ENCODE results near the gene KANSL1L. TPM values are rescaled to one million over a fixed set of nuclear protein-coding genes. Genes with fewer than 3 reads are reported as not detected.

KANSL1L gene
- total RNA-seq = 37.7 and 38.0 TPM in 2 replicates

GRCh38 chr2:210171309-210172218 lies at the start of gene KANSL1L:
Gene KANSL1L (minus strand): TSS chr2:210171409. CDS start chr2:210154582, 16,827 bp downstream.
- H4K20me1 ChIP-seq (ENCODE audit: insufficient read depth, low read length) = no peaks in the 10 kb centered on the region
- H3K36me3 ChIP-seq (ENCODE audit: insufficient read depth, low read length) = no peaks in the 10 kb centered on the region
- TF ChIP-seq, protein P1, sequence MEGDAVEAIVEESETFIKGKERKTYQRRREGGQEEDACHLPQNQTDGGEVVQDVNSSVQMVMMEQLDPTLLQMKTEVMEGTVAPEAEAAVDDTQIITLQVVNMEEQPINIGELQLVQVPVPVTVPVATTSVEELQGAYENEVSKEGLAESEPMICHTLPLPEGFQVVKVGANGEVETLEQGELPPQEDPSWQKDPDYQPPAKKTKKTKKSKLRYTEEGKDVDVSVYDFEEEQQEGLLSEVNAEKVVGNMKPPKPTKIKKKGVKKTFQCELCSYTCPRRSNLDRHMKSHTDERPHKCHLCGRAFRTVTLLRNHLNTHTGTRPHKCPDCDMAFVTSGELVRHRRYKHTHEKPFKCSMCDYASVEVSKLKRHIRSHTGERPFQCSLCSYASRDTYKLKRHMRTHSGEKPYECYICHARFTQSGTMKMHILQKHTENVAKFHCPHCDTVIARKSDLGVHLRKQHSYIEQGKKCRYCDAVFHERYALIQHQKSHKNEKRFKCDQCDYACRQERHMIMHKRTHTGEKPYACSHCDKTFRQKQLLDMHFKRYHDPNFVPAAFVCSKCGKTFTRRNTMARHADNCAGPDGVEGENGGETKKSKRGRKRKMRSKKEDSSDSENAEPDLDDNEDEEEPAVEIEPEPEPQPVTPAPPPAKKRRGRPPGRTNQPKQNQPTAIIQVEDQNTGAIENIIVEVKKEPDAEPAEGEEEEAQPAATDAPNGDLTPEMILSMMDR (IDR thresholded peaks at IDR 0.05; ENCODE audit: extremely low read depth, low read depth, low read length) = no peak
- DNase-seq (ENCODE audit: insufficient read length, low spot score, missing footprints) = peak; percentile 97
- H3K27me3 ChIP-seq (ENCODE audit: insufficient read depth, low read length) = peaks cover 3% of the 10 kb centered on the region
- H3K79me2 ChIP-seq (ENCODE audit: insufficient read depth, low read length) = peaks cover 23% of the 10 kb centered on the region
- peaks cover 28% of the 10 kb centered on the region for H3K4me1 ChIP-seq (ENCODE audit: insufficient read depth, low read length)
- H3K27ac ChIP-seq (ENCODE audit: low read depth, low read length) = peak within 1 kb of the TSS; percentile 96
- peak within 1 kb of the TSS; percentile 85 for H3K4me3 ChIP-seq (ENCODE audit: insufficient read depth, low read length)
- H3K4me2 ChIP-seq (ENCODE audit: insufficient read depth, low read length) = peak within 1 kb of the TSS; percentile 98
- H2AFZ ChIP-seq (ENCODE audit: low read length) = peak within 1 kb of the TSS; percentile 93
- H3K9me3 ChIP-seq (ENCODE audit: low read depth, low read length) = no peaks in the 10 kb centered on the region

DNA sequence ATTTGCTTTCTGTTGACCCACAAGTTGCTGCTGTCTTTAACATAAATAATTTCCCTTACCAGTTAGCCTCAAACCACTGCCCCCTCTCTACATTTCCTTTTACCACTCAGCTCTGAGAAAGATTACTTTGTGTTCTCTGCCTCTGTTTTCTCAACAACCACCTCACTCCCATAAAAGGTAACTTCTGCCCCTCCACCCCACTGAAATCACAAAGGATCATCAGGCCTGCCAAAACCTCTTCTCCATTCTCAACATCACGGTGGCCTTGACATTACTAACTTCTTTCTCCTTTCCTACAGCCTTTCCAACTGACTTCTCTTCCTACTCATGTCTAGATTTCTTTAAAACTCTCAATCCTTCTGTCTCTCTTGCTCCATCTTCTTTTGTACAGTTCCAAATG lies 43.9 kb upstream of the KANSL1L start:
- H3K4me2 ChIP-seq (ENCODE audit: insufficient read depth, low read length) = no peak overlapping the region
- H3K4me3 ChIP-seq (ENCODE audit: insufficient read depth, low read length) = no peak overlapping the region
- H2AFZ ChIP-seq (ENCODE audit: low read length) = no peak overlapping the region
- no peaks in the 10 kb centered on the region for H3K27me3 ChIP-seq (ENCODE audit: insufficient read depth, low read length)
- DNase-seq (ENCODE audit: insufficient read length, low spot score, missing footprints) = no peak
- no peak overlapping the region for H3K27ac ChIP-seq (ENCODE audit: low read depth, low read length)
- no peaks in the 10 kb centered on the region for H3K79me2 ChIP-seq (ENCODE audit: insufficient read depth, low read length)
- TF ChIP-seq, protein P1 (IDR thresholded peaks at IDR 0.05; ENCODE audit: extremely low read depth, low read depth, low read length) = no peak
- H3K36me3 ChIP-seq (ENCODE audit: insufficient read depth, low read length) = no peaks in the 10 kb centered on the region
- no peaks in the 10 kb centered on the region for H3K4me1 ChIP-seq (ENCODE audit: insufficient read depth, low read length)
- no peaks in the 10 kb centered on the region for H3K9me3 ChIP-seq (ENCODE audit: low read depth, low read length)
- no peaks in the 10 kb centered on the region for H4K20me1 ChIP-seq (ENCODE audit: insufficient read depth, low read length)

DNA sequence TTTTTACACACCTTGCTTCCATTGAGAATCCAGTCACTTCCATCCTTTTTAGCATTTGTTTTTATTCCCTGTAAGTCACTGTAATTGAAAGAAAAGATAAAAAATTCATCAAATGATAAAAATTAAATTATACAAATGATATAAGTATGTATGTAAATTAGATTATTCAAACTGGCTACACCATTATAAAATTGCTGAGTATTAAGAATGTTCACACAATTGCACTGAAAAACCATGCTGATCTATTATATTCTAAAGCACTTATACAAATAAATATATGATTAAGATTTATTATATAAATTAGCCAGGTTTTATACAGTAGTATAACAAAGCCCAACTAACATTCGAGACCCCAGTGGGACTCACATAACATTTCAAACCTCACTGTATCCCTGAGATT lies 39.0 kb upstream of the KANSL1L start:
- Histone ChIP-seq H2AFZ (ENCODE audit: low read length) (no peak overlapping the region), H3K4me2 (ENCODE audit: insufficient read depth, low read length) (no peak overlapping the region), H3K4me1 (ENCODE audit: insufficient read depth, low read length) (no peaks in the 10 kb centered on the region), H3K27ac (ENCODE audit: low read depth, low read length) (no peak overlapping the region), H4K20me1 (ENCODE audit: insufficient read depth, low read length) (no peaks in the 10 kb centered on the region), H3K4me3 (ENCODE audit: insufficient read depth, low read length) (no peak overlapping the region), H3K27me3 (ENCODE audit: insufficient read depth, low read length) (no peaks in the 10 kb centered on the region), H3K79me2 (ENCODE audit: insufficient read depth, low read length) (no peaks in the 10 kb centered on the region), H3K9me3 (ENCODE audit: low read depth, low read length) (no peaks in the 10 kb centered on the region), H3K36me3 (ENCODE audit: insufficient read depth, low read length) (no peaks in the 10 kb centered on the region)
- TF ChIP-seq, protein P1 (IDR thresholded peaks at IDR 0.05; ENCODE audit: extremely low read depth, low read depth, low read length) = no peak
- no peak for DNase-seq (ENCODE audit: insufficient read length, low spot score, missing footprints)

DNA sequence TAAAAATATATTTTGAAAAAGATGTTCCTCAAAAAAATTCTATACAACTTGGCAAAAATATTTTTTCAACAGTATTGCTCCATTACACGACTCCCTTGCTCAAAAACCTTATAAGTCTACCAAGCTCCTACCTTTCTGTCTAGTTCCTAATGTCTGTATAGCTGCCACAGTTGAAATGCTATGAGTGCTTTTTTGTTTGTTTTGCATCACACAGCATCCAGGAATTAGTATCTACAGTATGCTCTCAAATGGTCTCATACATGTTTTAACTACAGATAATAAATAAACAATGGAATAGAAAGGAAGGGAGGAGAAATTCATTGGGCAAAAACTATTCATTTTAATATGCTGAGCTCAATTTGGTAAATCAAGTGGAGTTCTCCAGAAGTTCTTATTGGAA lies 36.7 kb upstream of the KANSL1L start:
- peaks cover 3% of the 10 kb centered on the region for H3K27me3 ChIP-seq (ENCODE audit: insufficient read depth, low read length)
- H3K4me2 ChIP-seq (ENCODE audit: insufficient read depth, low read length) = no peak overlapping the region
- no peak overlapping the region for H3K4me3 ChIP-seq (ENCODE audit: insufficient read depth, low read length)
- TF ChIP-seq, protein P1 (IDR thresholded peaks at IDR 0.05; ENCODE audit: extremely low read depth, low read depth, low read length) = no peak
- no peak overlapping the region for H2AFZ ChIP-seq (ENCODE audit: low read length)
- no peak for DNase-seq (ENCODE audit: insufficient read length, low spot score, missing footprints)
- H3K4me1 ChIP-seq (ENCODE audit: insufficient read depth, low read length) = no peaks in the 10 kb centered on the region
- H3K9me3 ChIP-seq (ENCODE audit: low read depth, low read length) = no peaks in the 10 kb centered on the region
- H4K20me1 ChIP-seq (ENCODE audit: insufficient read depth, low read length) = no peaks in the 10 kb centered on the region
- no peaks in the 10 kb centered on the region for H3K36me3 ChIP-seq (ENCODE audit: insufficient read depth, low read length)
- no peak overlapping the region for H3K27ac ChIP-seq (ENCODE audit: low read depth, low read length)
- no peaks in the 10 kb centered on the region for H3K79me2 ChIP-seq (ENCODE audit: insufficient read depth, low read length)

All from osteoblast (primary cell).